DMS53 treated with DMSO at 0.1 percent for 48 hours (cell line): ENCODE data around the gene TMEM143.
"Not testable (repeated sequence)": the region's sequence is repeated elsewhere in the genome, so short reads cannot be mapped to it uniquely, and the experiment has no call there.

Source experiments
- DNase-seq: peaks from one replicate; lab custom pipeline; 2025; ENCODE audit not compliant: unreplicated experiment; lab: John Stamatoyannopoulos, UW

Gene TMEM143

GRCh38 chr19:48363810-48364597 is at the start of gene TMEM143, which contains the start of gene SYNGR4:
Gene TMEM143, minus strand, starts transcription at chr19:48363940. Its CDS starts 20 bp downstream, at chr19:48363920.
Gene SYNGR4, plus strand, starts transcription at chr19:48364367. Its CDS starts 1,476 bp downstream, at chr19:48365843.
- peak; percentile 99 for DNase-seq

DNA sequence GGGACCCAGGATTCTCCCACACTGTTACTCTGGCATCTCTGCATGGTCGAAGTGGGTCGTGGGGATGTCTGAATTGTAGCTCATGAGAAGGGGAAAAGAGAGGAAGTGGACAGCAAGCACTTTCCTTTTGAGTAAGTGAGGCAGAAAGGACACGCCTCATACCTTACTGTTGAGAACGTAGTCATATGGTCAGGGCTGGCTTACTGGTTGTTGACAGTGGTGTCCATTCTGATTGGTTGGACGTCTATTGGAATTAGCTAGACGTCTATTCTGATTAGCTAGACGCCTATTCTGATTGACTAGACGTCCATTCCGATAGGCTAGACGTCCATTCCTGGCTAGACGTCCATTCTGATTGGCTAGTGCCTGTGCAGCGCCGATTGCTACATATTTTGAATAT is 42.1 kb upstream of the TMEM143 start:
- no peak for DNase-seq

GRCh38 chr19:48405010-48405659 is 41.4 kb upstream of the TMEM143 start:
- no peak for DNase-seq

GRCh38 chr19:48403606-48404005 is 39.9 kb upstream of the TMEM143 start:
- peak; percentile 79 for DNase-seq

DNA sequence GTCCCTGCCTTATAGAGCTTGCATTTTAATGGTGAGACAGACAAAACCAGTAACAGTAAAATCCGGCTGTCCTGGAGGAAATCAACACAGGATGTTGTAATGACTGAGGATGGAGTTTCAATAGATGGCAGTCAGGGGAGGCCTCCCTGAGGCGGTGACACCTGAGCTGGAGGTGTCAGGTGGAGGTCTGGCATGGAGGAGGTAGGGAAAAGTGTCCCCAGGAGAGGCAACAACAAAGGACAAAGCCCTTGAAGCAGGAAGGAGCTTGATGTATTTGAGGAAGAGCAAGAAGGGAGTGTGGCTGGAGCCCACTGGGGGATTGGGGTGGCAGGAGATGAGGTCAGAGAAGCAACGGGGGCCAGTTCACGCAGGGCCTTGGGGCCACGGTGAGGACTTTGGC is 37.5 kb upstream of the TMEM143 start:
- no peak for DNase-seq

DNA sequence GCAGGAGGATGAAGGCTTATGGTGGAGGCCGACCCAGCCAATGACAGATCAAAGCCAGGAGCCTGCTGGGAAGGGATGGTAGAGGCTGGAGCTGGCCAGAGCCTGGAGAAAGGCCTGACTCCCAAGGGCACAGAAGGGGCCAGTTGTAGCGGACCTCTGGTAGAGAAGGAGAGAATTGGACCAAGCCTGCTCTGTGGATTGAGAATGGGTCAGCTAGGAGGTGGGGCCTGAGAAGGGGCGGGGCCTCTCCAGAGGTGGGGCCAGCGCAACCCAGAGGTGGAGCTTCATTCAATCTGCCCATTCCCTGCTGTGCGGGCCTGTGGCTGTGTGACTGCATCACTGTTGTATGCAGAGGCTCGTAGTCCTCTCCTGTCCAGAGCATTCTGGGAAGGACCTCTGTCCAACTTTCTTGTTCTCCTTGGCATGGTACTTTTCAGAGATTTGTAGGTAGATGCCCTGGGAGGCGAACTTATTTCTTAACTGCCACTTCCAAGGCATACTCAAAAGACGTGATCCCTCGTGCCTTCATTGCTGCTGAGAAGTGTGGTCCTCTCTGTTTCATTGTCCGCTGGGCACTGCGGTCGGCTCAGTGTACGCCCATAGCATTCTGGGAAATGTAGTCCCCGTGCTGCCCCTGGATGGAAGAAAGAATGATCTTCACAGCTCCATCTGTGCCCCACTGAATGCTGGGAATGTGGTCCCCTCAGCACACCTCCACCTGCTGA is 36.4 kb upstream of the TMEM143 start:
- DNase-seq = peak; percentile 93

GRCh38 chr19:48398375-48399235 is 34.9 kb upstream of the TMEM143 start:
- peak; percentile 68 for DNase-seq

- peak; percentile 13 for DNase-seq
These were observed 34.3 kb upstream of the TMEM143 start for GRCh38 chr19:48398102-48398374.

DNA sequence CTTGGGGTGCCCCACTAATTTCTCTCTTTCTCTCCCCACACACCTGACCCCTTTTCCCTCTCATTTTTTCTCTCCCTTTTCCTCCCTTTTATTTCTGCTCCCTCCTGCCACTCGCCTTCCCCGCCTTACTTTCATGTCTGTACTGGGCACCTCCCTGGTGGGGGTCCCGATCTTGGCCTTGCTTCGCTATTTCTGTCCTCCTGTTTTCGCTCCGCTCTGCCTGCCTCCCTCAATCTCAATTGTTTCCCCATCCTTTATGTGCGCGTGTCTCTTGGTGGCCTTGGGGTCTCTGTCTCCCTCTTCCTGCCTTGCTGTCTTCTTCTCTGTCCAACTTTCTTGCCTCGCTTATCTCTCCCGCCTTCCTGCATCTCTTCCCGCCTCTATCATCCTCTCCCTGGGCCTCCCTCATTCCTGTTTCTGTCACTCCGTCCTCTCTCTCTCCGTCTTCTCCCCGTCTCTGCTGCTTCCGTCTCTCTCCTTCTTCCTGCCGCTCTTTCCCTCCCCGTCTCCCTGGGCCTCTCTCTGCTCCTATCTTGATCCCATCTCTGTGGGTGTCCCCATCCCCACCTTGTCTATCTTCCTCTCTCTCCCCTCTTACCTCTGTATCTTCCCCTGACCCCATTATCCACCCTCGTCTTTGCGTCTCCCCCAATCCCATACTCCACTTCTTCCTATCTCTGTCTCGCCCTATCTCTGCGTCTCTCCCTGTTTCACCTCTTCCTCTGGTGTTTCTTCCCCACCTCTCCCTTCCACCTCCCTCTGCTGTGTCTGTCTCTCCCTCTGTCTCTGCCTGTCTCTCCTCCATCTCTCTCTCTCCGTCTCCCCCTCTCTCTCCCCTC is 33.7 kb upstream of the TMEM143 start:
- DNase-seq = no peak

GRCh38 chr19:48396824-48397176 is 33.1 kb upstream of the TMEM143 start:
- no peak for DNase-seq

GRCh38 chr19:48396016-48396823 is 32.5 kb upstream of the TMEM143 start:
- no peak for DNase-seq

DNA sequence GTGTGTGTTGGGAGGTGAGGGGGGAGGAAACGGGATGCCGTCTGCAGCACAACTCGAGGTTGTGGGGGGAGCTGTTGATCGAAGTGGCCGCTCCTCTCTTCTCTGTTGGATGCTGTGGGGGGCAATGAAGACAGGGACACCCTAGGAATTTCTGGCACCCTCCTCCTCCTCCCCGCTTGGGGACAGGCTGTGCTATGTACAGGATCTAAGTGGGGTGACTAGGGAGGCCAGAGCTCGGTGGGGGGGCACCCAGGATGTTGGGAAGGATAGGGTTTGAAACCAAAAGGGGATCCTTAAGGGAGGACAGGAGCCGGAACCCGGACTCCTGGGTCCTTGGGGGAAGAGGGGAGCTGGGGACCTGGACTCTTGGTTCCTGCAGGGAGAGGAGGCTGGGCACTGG is 31.8 kb upstream of the TMEM143 start:
- no peak for DNase-seq

DNA sequence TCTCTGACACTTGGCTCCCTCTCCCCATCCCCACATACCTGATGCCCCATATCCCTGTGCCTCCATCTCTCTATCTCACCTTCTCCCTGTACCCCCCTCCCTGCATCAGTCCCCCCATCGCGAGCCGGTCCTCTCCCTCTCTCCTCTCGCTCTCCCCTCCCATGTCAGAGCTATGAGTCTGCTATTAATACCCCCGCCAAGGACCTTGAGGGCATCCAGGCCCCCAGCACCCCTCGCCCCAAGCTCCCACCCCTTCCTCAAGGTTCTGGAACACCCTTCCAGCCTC is 31.4 kb upstream of the TMEM143 start:
- DNase-seq = no peak

- DNase-seq = no peak
These were observed 30.8 kb upstream of the TMEM143 start for GRCh38 chr19:48394331-48395169.

- DNase-seq = no peak
These were observed 30.0 kb upstream of the TMEM143 start, which contains the start of gene GRIN2D for GRCh38 chr19:48393559-48394330. Gene GRIN2D, plus strand, starts transcription at chr19:48393668. Its CDS starts 4,725 bp downstream, at chr19:48398393.

DNA sequence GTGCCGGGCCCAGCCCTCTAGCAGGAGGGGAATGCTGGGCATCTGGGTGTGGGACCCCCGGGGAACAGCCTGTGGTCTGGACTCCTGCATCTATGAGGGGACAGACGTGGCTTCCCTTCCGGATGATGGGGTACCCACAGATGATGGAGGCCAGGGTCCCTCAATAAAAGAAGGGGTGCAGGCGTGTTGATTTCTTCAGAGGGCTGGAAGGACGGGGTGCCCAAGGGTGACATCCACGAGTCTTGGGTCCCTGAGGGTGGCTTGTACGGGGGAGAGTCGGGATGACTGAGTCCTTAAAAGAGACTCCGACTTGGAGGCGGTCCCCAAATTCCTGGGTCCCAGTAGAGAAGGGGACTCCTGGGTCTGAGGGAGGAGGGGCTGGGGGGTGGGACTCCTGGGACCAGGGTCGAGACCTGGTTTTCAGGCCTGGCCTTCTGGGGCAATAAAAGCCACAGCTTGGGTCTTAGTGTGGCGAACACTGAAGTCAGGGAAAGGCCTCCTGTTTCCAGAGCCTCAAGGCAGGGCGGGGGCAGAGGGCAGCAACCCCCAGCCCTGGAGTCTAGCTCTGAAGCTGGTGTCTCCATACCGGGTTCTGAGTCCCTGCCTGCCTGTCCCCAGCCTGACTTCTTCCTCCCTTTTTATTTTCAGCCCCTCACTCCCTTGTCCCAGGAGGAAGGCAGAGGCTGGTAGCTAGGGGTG is 29.3 kb upstream of the TMEM143 start:
- DNase-seq = peak; percentile 6

- not testable (repeated sequence) for DNase-seq
These were observed 28.2 kb upstream of the TMEM143 start for GRCh38 chr19:48392006-48392344.
